Measurements from ENCODE around the gene ATAD3C.
A peak's percentile ranks its signal among the peaks of the same experiment; 100 is the strongest.
"Not testable (repeated sequence)": the region's sequence is repeated elsewhere in the genome, so short reads cannot be mapped to it uniquely, and the experiment has no call there.

The ATAD3C gene

GRCh38 chr1:1479547-1480487 is 30.3 kb downstream of the ATAD3C start:
- DNase-seq, result no peak

GRCh38 chr1:1480488-1480867 is 31.0 kb downstream of the ATAD3C start:
- DNase-seq, result not testable (repeated sequence)

- DNase-seq, result not testable (repeated sequence)
Observed at GRCh38 chr1:1481811-1482210, 32.3 kb downstream of the ATAD3C start.

- no peak for DNase-seq
Observed at GRCh38 chr1:1482856-1483255, 33.4 kb downstream of the ATAD3C start.

- no peak for DNase-seq
Observed at GRCh38 chr1:1483714-1484113, 34.2 kb downstream of the ATAD3C start.

GRCh38 chr1:1484976-1485750 is 35.7 kb downstream of the ATAD3C start:
- not testable (repeated sequence) for DNase-seq

- DNase-seq, result not testable (repeated sequence)
Observed at GRCh38 chr1:1485755-1486317, 36.3 kb downstream of the ATAD3C start.

- DNase-seq, result no peak
Observed at GRCh38 chr1:1487701-1488100, 38.2 kb downstream of the ATAD3C start.

GRCh38 chr1:1489231-1489630 is 39.7 kb downstream of the ATAD3C start:
- DNase-seq, result no peak

GRCh38 chr1:1489861-1490260 is 40.4 kb downstream of the ATAD3C start:
- no peak for DNase-seq

GRCh38 chr1:1490633-1491230 is 41.2 kb downstream of the ATAD3C start:
- no peak for DNase-seq

GRCh38 chr1:1491601-1492000 is 42.1 kb downstream of the ATAD3C start:
- no peak for DNase-seq

- DNase-seq, result not testable (repeated sequence)
Observed at GRCh38 chr1:1494311-1494710, 44.8 kb downstream of the ATAD3C start.

- not testable (repeated sequence) for DNase-seq
Observed at GRCh38 chr1:1495461-1495975, 46.0 kb downstream of the ATAD3C start.

- DNase-seq, result peak; percentile 77 to 90 (median 81)
Observed at GRCh38 chr1:1504777-1505365, 55.4 kb downstream of the ATAD3C start.

GRCh38 chr1:1505366-1505798 is 55.9 kb downstream of the ATAD3C start:
- peak; percentile 4 to 67 (median 59) for DNase-seq

GRCh38 chr1:1505801-1506200 is 56.3 kb downstream of the ATAD3C start:
- not testable (repeated sequence) for DNase-seq

- DNase-seq, result no peak
Observed at GRCh38 chr1:1507305-1507704, 57.8 kb downstream of the ATAD3C start.

GRCh38 chr1:1508775-1509464 is 59.4 kb downstream of the ATAD3C start:
- DNase-seq, result not testable (repeated sequence)

GRCh38 chr1:1509465-1509850 is 60.0 kb downstream of the ATAD3C start:
- DNase-seq, result not testable (repeated sequence)

- peak in 2 of 3 experiments; percentile 47 to 73 for DNase-seq
Observed at GRCh38 chr1:1510912-1511532, 61.5 kb downstream of the ATAD3C start.

All from NCI-H1417 (cell line).